HG02763 (cell line): ENCODE measurements around the gene PPP1R15B.
"Not testable (repeated sequence)": the region's sequence is repeated elsewhere in the genome, so short reads cannot be mapped to it uniquely, and the experiment has no call there.

Experiments
- ATAC-seq: cut with Tn5 transposase; IDR thresholded peaks from one replicate; pipeline ENCODE4 v1.9.1; 2021; ENCODE audit warnings: mild to moderate bottlenecking, moderate library complexity; ENCODE audit not compliant: unreplicated experiment

PPP1R15B gene

GRCh38 chr1:204443871-204444581 is 32.4 kb upstream of the PPP1R15B start:
- no peak for ATAC-seq

- no peak for ATAC-seq
Observed at GRCh38 chr1:204443260-204443619, 31.6 kb upstream of the PPP1R15B start.

- ATAC-seq: no peak
Observed at GRCh38 chr1:204442376-204443259, 31.0 kb upstream of the PPP1R15B start.

GRCh38 chr1:204441558-204441957 is 29.9 kb upstream of the PPP1R15B start:
- no peak for ATAC-seq

- no peak for ATAC-seq
Observed at GRCh38 chr1:204439621-204440375, 28.2 kb upstream of the PPP1R15B start.

- ATAC-seq: no peak
Observed at GRCh38 chr1:204438628-204439027, 27.0 kb upstream of the PPP1R15B start.

DNA sequence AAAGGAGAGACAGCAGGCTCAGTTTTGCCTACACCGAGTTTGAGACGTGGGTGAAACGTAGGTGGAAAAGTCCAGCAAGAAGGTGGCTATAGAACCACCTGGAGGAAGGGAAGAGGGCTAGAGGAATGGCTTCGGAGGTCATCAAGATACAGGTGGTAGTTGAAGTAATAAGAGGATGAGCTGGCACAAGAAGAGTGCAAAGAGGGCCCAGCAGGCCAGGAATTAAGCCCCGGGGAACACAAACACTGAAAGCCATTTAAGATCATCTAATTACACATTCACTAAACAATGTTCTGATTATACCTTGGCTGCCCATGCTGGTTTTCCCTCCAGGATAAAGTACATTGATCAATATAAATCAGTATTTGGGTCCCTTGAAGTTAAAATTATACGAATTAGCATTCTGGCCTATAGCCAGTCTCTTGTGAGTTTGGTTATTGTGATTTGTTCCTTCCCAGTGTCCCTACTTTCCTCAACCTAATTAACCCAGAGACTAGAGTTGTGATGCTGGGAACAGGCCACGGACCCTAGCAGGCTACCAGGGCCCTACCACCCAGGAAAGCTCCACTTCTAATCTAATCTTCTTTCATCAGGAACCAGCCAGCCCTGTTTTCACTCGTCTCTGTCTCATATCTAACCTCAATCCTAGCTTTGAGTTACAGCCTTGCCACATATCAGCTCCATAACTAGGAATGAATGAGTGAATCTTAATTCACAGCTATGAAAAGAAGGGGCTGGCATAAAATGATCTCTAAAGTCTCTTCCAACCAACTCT is 26.4 kb upstream of the PPP1R15B start:
- ATAC-seq: no peak

DNA sequence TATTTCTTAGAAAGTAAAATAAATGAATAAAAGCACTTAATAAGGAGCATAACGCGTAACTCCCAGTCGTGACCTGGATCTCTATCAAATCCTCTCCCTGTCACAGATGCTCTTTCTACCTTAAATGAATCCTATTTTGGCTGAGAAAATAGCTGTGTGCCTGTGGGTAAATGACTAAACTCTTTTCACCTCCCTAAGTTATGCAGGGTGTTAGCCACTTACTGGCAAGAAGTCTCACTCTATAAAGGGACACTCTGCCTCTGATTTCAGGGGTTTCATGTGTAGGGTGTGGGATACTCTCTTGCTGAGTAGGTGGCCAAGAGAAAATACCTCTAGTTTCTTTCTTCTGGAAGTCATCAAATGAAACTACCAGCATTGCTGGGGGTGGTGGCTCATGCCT is 24.3 kb upstream of the PPP1R15B start:
- ATAC-seq: no peak

- no peak for ATAC-seq
Observed at GRCh38 chr1:204435381-204435831, 23.8 kb upstream of the PPP1R15B start.

- ATAC-seq: no peak
Observed at GRCh38 chr1:204434116-204434755, 22.6 kb upstream of the PPP1R15B start.

GRCh38 chr1:204432708-204433107 is 21.1 kb upstream of the PPP1R15B start:
- ATAC-seq: no peak

GRCh38 chr1:204431310-204432184 is 19.9 kb upstream of the PPP1R15B start:
- ATAC-seq: no peak

DNA sequence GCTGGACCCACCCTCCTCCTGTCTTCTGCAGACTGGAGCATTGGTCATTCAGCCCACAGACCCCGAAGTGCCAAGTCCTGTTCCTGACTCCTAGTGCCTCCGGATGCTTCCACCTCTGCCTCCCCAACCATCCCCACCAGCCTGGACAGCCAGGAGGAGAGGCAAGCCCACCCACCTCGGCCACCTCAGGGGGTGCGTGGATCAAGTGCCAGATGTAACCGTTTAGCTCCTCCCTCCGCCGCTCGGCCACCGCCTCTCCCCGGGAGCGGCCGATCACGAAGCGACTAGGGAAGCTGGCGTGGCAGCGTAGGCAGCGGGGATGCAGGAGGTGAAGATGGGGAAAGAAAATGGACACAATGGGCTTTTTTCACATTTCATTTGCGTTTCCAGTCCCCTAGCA is 18.1 kb upstream of the PPP1R15B start:
- ATAC-seq: no peak

- no peak for ATAC-seq
Observed at GRCh38 chr1:204426971-204427701, 15.5 kb upstream of the PPP1R15B start.

DNA sequence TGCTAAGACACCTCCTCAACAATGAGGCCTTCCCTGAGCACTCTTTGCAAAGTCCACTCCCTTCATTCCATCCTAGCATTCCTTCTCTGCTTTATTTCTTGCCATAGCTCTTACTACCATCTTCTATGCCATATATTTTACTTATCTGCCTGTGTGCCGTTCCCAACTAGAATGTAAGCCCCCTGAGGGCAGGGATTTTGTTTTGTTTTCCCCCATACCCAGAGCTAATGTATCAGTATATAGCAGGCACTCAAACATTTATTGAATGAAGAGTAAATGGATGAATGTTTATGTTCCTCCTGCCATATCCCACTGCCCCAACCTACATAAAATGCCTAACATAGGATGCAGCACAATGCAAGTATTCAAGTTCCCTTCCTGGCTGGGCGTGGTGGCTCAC is 14.9 kb upstream of the PPP1R15B start:
- ATAC-seq: no peak

DNA sequence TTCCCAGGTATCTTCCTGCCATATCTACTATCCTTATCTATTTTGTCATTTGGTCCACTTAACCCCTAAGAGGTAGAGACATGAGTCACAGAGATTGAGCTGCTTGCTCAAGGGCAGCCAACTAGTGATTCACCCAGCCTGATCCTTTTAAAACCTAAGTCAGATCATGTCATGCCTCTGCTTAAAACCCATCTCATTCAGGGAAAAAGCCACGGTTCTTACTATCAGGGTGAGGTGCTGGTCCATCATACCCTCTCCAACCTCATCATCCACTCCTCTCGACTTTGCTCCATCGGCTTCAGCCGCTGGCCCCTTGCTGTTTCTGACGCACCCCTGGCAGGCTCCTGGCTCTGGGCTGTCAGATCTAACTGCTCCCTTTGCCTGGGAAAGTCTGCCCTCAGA is 14.4 kb upstream of the PPP1R15B start:
- no peak for ATAC-seq

GRCh38 chr1:204424621-204425020 is 13.0 kb upstream of the PPP1R15B start:
- ATAC-seq: no peak

GRCh38 chr1:204422061-204422705 is 10.6 kb upstream of the PPP1R15B start:
- not testable (repeated sequence) for ATAC-seq
